Stimulated activated naive B cell treated with anti-CD40 and anti-IgM and Interleukin-4, amounts not matched to agents 10 μg/mL and 1 μg/mL and 100 μg/mL, for 72 hours (primary cell): ENCODE data around the gene KIF26A.

Experiments
- ATAC-seq, 2 donors: fragments of 150-1000 bp; cut with Tn5 transposase; replicated peaks; 2 replicates each; pipeline ENCODE4 v1.10.0; 2021; ENCODE audit warnings: moderate library complexity in 1 of 2
- DNase-seq: peaks from one replicate; pipeline ENCODE4 v3.0.0; 2021
- H3K27ac Mint-ChIP-seq: one replicate; pipeline ENCODE4 v1.8.0; 2022; ENCODE audit warnings: mild to moderate bottlenecking, mixed read lengths
- H3K27me3 Mint-ChIP-seq, 2 donors: one replicate each; pipeline ENCODE4 v1.8.0; 2022; ENCODE audit warnings: mixed read lengths in 2 of 2
- H3K36me3 Mint-ChIP-seq, 2 donors: one replicate each; pipeline ENCODE4 v1.8.0; 2022; ENCODE audit warnings: mixed read lengths in 2 of 2, mild to moderate bottlenecking in 1 of 2
- H3K4me1 Mint-ChIP-seq, 2 donors: one replicate each; pipeline ENCODE4 v1.8.0; 2022; ENCODE audit warnings: mixed read lengths in 2 of 2, mild to moderate bottlenecking in 1 of 2
- H3K4me3 Mint-ChIP-seq, 2 donors: one replicate each; pipeline ENCODE4 v1.8.0; 2022; ENCODE audit warnings: mild to moderate bottlenecking in 2 of 2, mixed read lengths in 2 of 2, moderate library complexity in 1 of 2
- H3K9me3 Mint-ChIP-seq, 2 donors: one replicate each; pipeline ENCODE4 v1.8.0; 2022; ENCODE audit warnings: mixed read lengths in 2 of 2, mild to moderate bottlenecking in 1 of 2

The KIF26A gene

GRCh38 chr14:104098272-104099095, 39.9 kb upstream of the KIF26A start:
- ATAC-seq: no peak
- peaks cover 5 to 7% of the 10 kb centered on the region in 2 donors for H3K4me1 Mint-ChIP-seq
- H3K9me3 Mint-ChIP-seq: no peaks in the 10 kb centered on the region
- no peaks in the 10 kb centered on the region for H3K36me3 Mint-ChIP-seq
- H3K27ac Mint-ChIP-seq: no peak overlapping the region
- peaks cover 4 to 13% of the 10 kb centered on the region in 2 donors for H3K27me3 Mint-ChIP-seq
- DNase-seq: no peak
- H3K4me3 Mint-ChIP-seq: no peak overlapping the region

- Mint-ChIP-seq H3K36me3 (no peaks in the 10 kb centered on the region), H3K4me3 (no peak overlapping the region), H3K27me3 (peaks cover 3 to 10% of the 10 kb centered on the region in 2 donors), H3K4me1 (peaks cover 4 to 5% of the 10 kb centered on the region in 2 donors), H3K27ac (no peak overlapping the region), H3K9me3 (no peaks in the 10 kb centered on the region)
- ATAC-seq (no peak), DNase-seq (no peak)
Measured at GRCh38 chr14:104099096-104100041, 39.0 kb upstream of the KIF26A start.

- DNase-seq (no peak), ATAC-seq (no peak)
- Mint-ChIP-seq H3K4me1 (peaks cover 0 to 2% of the 10 kb centered on the region in 2 donors), H3K4me3 (no peak overlapping the region), H3K36me3 (no peaks in the 10 kb centered on the region), H3K27ac (no peak overlapping the region), H3K9me3 (no peaks in the 10 kb centered on the region), H3K27me3 (peaks cover 0 to 6% of the 10 kb centered on the region in 2 donors)
Measured at GRCh38 chr14:104100171-104101085, 38.0 kb upstream of the KIF26A start.

DNA sequence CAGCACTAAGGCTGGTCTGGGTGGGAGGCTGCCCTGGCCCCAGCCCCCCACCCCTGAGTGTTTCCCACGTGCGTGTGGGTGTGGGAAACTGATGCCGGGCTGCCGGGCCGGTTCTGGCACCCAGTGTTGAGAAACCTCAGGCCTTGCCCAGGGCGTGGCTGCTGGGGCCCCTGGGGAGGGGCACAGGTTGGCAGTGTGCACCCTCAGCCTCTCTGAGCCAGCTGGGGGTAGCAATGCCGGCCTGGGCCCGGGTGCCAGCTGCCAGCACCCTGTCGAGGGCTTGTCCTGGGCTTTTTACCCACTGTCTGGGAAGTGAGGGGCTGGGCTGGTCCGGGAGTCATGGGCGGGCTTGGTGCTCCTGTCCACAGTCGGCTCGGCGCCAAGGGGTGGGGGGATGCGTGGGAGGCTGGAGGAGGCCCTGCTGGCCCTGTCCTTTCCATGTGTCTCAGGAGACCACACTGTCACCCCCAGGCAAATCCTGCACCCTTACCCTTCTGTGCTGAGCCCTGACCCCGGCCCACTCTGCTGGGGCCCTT, 37.2 kb upstream of the KIF26A start:
- DNase-seq (no peak), ATAC-seq (no peak)
- H3K4me3 Mint-ChIP-seq: no peak overlapping the region
- H3K27ac Mint-ChIP-seq: no peak overlapping the region
- no peaks in the 10 kb centered on the region for H3K36me3 Mint-ChIP-seq
- H3K4me1 Mint-ChIP-seq: peaks cover 0 to 2% of the 10 kb centered on the region in 2 donors
- peaks cover 0 to under 1% of the 10 kb centered on the region in 2 donors for H3K27me3 Mint-ChIP-seq
- no peaks in the 10 kb centered on the region for H3K9me3 Mint-ChIP-seq

- H3K4me3 Mint-ChIP-seq: no peak overlapping the region
Measured at GRCh38 chr14:104101651-104102281, 36.6 kb upstream of the KIF26A start.

GRCh38 chr14:104102282-104102914, 36.0 kb upstream of the KIF26A start:
- H3K9me3 Mint-ChIP-seq: no peaks in the 10 kb centered on the region
- no peaks in the 10 kb centered on the region for H3K36me3 Mint-ChIP-seq
- no peaks in the 10 kb centered on the region for H3K27me3 Mint-ChIP-seq
- DNase-seq (no peak), ATAC-seq (no peak)
- H3K4me1 Mint-ChIP-seq: no peaks in the 10 kb centered on the region
- H3K4me3 Mint-ChIP-seq: no peak overlapping the region
- H3K27ac Mint-ChIP-seq: no peak overlapping the region

More at GRCh38 chr14:104101651-104102281, 36.6 kb upstream of the KIF26A start:
- Mint-ChIP-seq H3K36me3 (no peaks in the 10 kb centered on the region), H3K9me3 (no peaks in the 10 kb centered on the region), H3K27me3 (no peaks in the 10 kb centered on the region), H3K27ac (no peak overlapping the region), H3K4me1 (peaks cover 0 to under 1% of the 10 kb centered on the region in 2 donors)
- ATAC-seq (no peak), DNase-seq (no peak)

DNA sequence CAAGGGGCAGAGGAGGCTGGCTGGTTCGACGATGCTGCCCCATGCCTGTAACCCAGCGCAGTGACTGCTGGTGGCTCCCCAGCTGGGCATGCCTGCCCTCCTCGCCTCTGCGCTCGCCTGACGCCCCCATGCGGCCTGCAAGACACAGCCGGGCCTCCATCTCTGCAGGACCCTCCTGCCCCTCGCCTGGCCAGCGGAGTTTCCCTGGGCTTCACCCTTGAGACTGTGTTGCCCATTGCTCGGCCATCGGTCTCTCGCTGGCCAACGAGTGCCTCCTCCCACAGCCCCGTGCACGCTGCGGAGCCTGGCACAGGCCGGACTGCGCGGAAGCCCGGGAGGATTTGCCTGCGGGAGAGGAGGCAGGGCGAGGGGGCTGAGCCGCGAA, 35.3 kb upstream of the KIF26A start:
- Mint-ChIP-seq H3K36me3 (no peaks in the 10 kb centered on the region), H3K4me3 (no peak overlapping the region), H3K27me3 (no peaks in the 10 kb centered on the region), H3K27ac (no peak overlapping the region), H3K9me3 (no peaks in the 10 kb centered on the region), H3K4me1 (no peaks in the 10 kb centered on the region)
- ATAC-seq (no peak), DNase-seq (no peak)

GRCh38 chr14:104103446-104104075, 34.8 kb upstream of the KIF26A start:
- Mint-ChIP-seq H3K27ac (no peak overlapping the region), H3K4me1 (no peaks in the 10 kb centered on the region), H3K9me3 (no peaks in the 10 kb centered on the region), H3K36me3 (no peaks in the 10 kb centered on the region), H3K4me3 (no peak overlapping the region), H3K27me3 (no peaks in the 10 kb centered on the region)
- no peak for ATAC-seq
- DNase-seq: no peak

DNA sequence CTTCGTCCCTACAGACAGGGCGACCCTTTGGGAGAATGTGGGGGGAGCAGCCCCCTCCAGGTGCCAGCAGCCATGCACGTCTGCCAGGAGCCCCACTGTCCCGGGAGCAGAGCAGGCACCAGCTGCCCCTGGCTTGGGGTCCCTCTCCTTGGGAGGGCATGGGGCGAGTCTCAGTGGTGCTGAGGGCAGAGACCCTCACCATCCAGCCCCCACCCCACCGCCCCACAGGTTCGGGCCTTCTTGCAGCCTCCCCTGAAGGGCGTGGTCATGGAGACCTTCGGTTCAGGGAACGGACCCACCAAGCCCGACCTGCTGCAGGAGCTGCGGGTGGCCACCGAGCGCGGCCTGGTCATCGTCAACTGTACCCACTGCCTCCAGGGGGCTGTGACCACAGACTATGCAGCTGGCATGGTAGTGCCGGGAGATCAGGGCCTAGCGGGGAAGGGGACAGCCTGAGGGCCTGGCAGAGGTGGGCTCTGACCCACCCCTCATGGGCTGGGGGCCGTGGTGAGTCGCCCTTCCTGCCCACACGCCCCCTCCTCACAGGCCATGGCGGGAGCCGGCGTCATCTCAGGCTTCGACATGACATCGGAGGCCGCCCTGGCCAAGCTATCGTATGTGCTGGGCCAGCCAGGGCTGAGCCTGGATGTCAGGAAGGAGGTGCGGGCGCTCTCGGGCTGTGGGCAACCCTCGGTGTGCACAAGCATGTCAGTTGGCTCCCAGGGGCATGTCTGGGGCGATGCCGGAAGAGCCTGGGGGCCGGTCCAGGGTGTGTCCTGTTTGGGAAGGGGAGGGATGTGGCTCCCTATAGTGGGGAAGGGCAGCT, 34.1 kb upstream of the KIF26A start:
- ATAC-seq (no peak), DNase-seq (no peak)
- Mint-ChIP-seq H3K27ac (no peak overlapping the region), H3K36me3 (no peaks in the 10 kb centered on the region), H3K9me3 (no peaks in the 10 kb centered on the region), H3K27me3 (peaks cover 0 to 3% of the 10 kb centered on the region in 2 donors), H3K4me1 (no peaks in the 10 kb centered on the region), H3K4me3 (no peak overlapping the region)

GRCh38 chr14:104105071-104105821, 33.1 kb upstream of the KIF26A start:
- Mint-ChIP-seq H3K36me3 (no peaks in the 10 kb centered on the region), H3K4me3 (no peak overlapping the region), H3K27ac (no peak overlapping the region), H3K27me3 (peaks cover 0 to 4% of the 10 kb centered on the region in 2 donors), H3K9me3 (no peaks in the 10 kb centered on the region), H3K4me1 (no peaks in the 10 kb centered on the region)
- DNase-seq: no peak
- ATAC-seq: no peak

GRCh38 chr14:104105822-104106470, 32.4 kb upstream of the KIF26A start:
- H3K27ac Mint-ChIP-seq: no peak overlapping the region
- H3K27me3 Mint-ChIP-seq: peaks cover 0 to 4% of the 10 kb centered on the region in 2 donors
- no peaks in the 10 kb centered on the region for H3K4me1 Mint-ChIP-seq
- H3K36me3 Mint-ChIP-seq: no peaks in the 10 kb centered on the region
- H3K4me3 Mint-ChIP-seq: no peak overlapping the region
- H3K9me3 Mint-ChIP-seq: no peaks in the 10 kb centered on the region
- no peak for DNase-seq
- no peak for ATAC-seq
